Breast epithelium (tissue), 3 donors: ENCODE results near the gene MAPT.

Experiments used
- CTCF ChIP-seq, 3 donors: fragments of 450-650 bp; IDR thresholded peaks; one replicate each; pipeline ENCODE4 v1.5.1; 2016 to 2017; ENCODE audit warnings: antibody characterized with exemption in 3 of 3, mild to moderate bottlenecking in 3 of 3, moderate library complexity in 3 of 3
- POLR2A ChIP-seq: fragments of 450-650 bp; IDR thresholded peaks from one replicate; pipeline ENCODE4 v1.6.1; 2016; ENCODE audit warnings: antibody characterized with exemption, mild to moderate bottlenecking, moderate library complexity
- POLR2AphosphoS5 ChIP-seq, 3 donors: sonication (generic); formaldehyde crosslinking; IDR thresholded peaks; one replicate each; pipeline ENCODE4 v1.6.1; 2017; ENCODE audit warnings: antibody characterized with exemption in 3 of 3

GRCh38 chr17:46053911-46054534 is 159.7 kb downstream of the MAPT start:
- TF ChIP-seq CTCF (IDR thresholded peaks at IDR 0.05) (no peak), POLR2A (no peak), POLR2AphosphoS5 (IDR thresholded peaks at IDR 0.05) (no peak)
